Measurements from ENCODE around the gene MLYCD.

The MLYCD gene

DNA sequence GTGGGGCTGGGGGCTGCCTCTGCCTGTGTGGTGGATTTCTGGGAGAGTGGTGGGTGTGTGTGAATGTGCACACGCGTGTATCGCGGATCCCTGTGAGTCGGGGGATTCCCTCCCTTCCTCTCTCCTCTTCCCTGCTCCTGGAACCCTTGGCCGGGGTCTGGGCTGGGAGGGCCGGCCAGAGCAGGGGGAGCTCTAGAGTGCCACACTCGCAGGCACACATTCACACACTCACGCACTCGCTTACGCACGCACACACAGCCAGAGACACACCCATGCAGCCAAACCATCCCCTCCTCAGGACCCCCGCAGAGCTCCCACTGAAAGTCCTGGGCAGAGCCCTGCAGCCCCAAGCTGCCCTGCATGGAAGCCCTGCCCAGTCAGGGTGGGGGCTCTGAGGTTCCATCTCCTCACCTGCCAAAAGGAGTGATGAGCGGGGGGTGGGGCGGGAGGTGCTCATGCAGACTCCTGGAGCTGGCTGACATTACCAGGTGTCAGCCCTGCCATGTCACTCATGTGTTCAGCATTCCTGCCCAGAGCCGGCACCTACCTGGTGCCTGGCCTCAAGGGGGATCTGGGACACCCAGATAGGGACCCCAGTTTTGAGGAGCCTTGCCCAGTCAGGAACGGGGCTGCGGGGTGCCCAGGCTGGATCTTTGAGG lies 71.0 kb downstream of the MLYCD start:
- ChIA-PET POLR2A (no interaction called here), CTCF (interaction anchor here (1.1 to 1.8 kb wide), 3 partner anchors 9 to 96 kb away, joined by 3 to 5 read pairs (median 4); partner anchors contain the start of gene OSGIN1)
- no peak for TF ChIP-seq CTCF (IDR thresholded peaks at IDR 0.05; ENCODE audit: control extremely low read depth, extremely low read depth, low read depth, missing control alignments)
- no peak for DNase-seq (ENCODE audit: extremely low spot score)

DNA sequence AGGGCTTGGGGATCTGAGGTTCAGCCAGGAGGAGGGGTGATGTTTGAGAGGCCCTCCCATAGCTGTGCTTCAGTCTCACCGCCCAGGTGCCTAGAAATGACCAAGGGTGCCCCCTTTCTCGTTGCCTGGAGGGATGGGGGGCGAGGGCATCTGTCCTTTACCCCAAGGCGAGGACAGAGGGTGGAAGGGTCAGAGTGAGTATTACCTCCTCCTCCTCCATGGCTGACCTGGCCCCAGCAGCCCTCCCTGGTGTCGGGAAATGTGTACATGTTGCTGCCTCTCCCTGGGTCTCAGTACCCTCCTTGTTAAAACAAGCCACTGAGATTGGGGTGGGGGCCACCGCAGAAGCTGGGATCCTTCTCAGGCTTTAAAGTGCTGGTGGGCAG lies 71.5 kb downstream of the MLYCD start:
- CTCF ChIA-PET, result interaction anchor here (1.5 to 2.1 kb wide), 3 partner anchors 9 to 17 kb away, joined by 3 to 8 read pairs (median 5); partner anchors contain the start of gene OSGIN1
- POLR2A ChIA-PET, result no interaction called here
- TF ChIP-seq CTCF (IDR thresholded peaks at IDR 0.05; ENCODE audit: control extremely low read depth, extremely low read depth, low read depth, missing control alignments), result no peak
- DNase-seq (ENCODE audit: extremely low spot score), result no peak

- ChIA-PET POLR2A (no interaction called here), CTCF (interaction anchor here (1.7 to 2.1 kb wide), 2 partner anchors 14 to 15 kb away, joined by 4 to 8 read pairs; no protein-coding TSS in a partner anchor)
- no peak for TF ChIP-seq CTCF (IDR thresholded peaks at IDR 0.05; ENCODE audit: control extremely low read depth, extremely low read depth, low read depth, missing control alignments)
- no peak for DNase-seq (ENCODE audit: extremely low spot score)
Measured at GRCh38 chr16:83971165-83972130, 72.5 kb downstream of the MLYCD start.

DNA sequence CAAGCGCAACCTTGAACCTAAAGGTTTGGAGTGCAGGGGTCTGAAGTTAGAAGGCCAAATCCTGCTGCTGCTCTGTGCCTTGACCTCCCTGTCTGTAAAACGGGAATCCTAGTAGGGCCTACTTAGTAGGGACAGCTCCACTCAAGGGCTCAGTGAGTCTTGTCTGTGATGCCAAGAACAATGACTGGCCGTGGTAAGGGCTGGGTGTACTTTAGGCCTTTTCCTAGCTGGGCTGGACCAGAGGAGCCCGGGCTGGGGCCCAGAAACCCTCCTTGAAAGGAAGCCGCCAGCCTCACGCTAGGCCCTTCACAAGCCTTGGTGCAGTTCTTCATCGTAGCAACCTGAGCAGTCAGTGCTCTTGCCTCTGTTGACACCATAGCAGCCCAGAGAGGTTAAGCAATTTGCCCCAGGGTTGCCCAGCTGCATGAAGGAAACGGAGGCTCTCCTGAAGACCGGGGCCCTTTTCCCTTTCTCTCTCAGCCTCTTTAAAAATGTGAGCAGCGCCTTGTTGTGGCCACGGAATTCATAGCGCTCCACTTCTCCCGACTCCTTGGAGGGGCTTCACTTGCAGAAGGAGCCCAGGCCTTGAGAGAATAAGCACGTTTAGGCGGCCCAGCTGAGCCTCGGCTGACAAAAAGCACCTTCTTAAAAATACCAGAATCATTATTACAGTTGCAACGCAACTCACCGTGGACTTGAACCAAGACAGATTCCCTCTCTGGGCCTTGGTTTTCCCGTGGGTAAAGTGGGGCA lies 73.5 kb downstream of the MLYCD start:
- POLR2A ChIA-PET, result no interaction called here
- no peak for TF ChIP-seq CTCF (IDR thresholded peaks at IDR 0.05; ENCODE audit: control extremely low read depth, extremely low read depth, low read depth, missing control alignments)
- DNase-seq (ENCODE audit: extremely low spot score), result no peak
- CTCF ChIA-PET, result interaction anchor here (1.7 to 2.1 kb wide), 2 partner anchors 15 to 16 kb away, joined by 4 to 8 read pairs; no protein-coding TSS in a partner anchor

- CTCF ChIA-PET, result no interaction called here
- POLR2A ChIA-PET, result no interaction called here
- TF ChIP-seq CTCF (IDR thresholded peaks at IDR 0.05; ENCODE audit: control extremely low read depth, extremely low read depth, low read depth, missing control alignments), result no peak
- DNase-seq (ENCODE audit: extremely low spot score), result no peak
Measured at GRCh38 chr16:83973077-83973476, 74.2 kb downstream of the MLYCD start.

Measured in GM10248 (cell line).